ENCODE measurements around the gene SLC38A8.

DNA sequence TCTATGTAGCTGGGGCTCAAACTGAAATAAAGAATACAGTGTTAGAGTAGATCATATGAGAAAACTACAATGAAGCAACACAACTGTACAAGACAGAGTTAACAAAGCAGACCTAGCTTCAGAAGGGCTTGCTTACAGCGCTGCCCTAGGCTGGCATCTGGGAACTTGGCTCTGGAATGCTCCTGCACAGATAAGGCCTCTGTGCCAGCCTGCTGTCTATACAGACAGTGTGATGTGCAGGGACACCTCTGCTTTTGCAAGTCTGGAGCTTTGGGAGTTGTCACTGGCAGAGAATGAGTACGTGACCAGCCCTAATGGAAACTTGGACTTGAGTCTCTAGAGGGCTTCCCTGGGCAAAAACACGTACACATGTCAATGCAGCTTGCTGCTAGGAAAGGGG lies 32.1 kb upstream of the SLC38A8 start:
- TF ChIP-seq CTCF (IDR thresholded peaks at IDR 0.05), result no peak
- no peak for TF ChIP-seq POLR2A (IDR thresholded peaks at IDR 0.05)
- no peak for TF ChIP-seq POLR2AphosphoS5 (IDR thresholded peaks at IDR 0.05; ENCODE audit: insufficient read depth in 1 of 2, low read depth in 1 of 2)

Measured in vagina (tissue), 2 donors.